ENCODE results near the gene NKRF. TPM values are rescaled to one million over a fixed set of nuclear protein-coding genes. Genes with fewer than 3 reads are reported as not detected.

Gene NKRF
- total RNA-seq, 1 donor from 2014 or later: 11.6 TPM

DNA sequence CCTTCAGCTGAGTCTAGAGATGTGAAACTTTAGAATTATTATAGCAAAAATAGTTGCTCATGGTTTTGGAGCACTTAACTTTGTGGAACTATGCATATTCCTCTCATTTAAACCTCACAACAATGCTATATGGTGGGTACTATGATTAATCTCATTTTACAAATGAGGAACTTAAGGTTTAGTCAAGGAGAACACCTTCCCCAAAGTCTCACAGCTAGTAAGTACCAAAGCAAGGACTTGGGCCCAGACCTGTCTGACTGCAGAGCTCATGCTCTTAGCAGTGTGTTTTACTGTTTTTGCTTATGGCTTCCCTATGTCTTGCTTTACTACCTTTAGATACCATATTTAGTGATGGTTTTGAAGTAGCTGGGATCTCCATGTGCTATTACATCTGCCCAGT, 26.8 kb downstream of the NKRF start:
- H2AFZ ChIP-seq (ENCODE audit: low read depth, low read length): no peak overlapping the region
- DNase-seq (ENCODE audit: low read depth) (no peak), FAIRE-seq (peak; percentile 43)
- Mint-ChIP-seq H3K27ac (ENCODE audit: unreplicated experiment) (no peak overlapping the region), H3K36me3 (ENCODE audit: low read depth, unreplicated experiment) (no peaks in the 10 kb centered on the region), H3K4me3 (ENCODE audit: unreplicated experiment) (no peak overlapping the region), H3K4me1 (ENCODE audit: low read depth, unreplicated experiment) (peaks cover 7% of the 10 kb centered on the region), H3K27me3 (ENCODE audit: low read depth, unreplicated experiment) (no peaks in the 10 kb centered on the region), H3K9me3 (ENCODE audit: unreplicated experiment) (no peaks in the 10 kb centered on the region)
- peaks cover 14% of the 10 kb centered on the region for H4K20me1 ChIP-seq (ENCODE audit: insufficient read depth, low read length)
- no peaks in the 10 kb centered on the region for H3K27me3 ChIP-seq (ENCODE audit: insufficient read depth, low read length)
- H3K79me2 ChIP-seq (ENCODE audit: insufficient read depth, low read length): peaks cover 24% of the 10 kb centered on the region
- no peak overlapping the region for H3K4me3 ChIP-seq (ENCODE audit: insufficient read depth, low read depth, low read length)
- H3K27ac ChIP-seq (ENCODE audit: low read depth, low read length): no peak overlapping the region
- H3K9ac ChIP-seq (ENCODE audit: low read length): no peak overlapping the region
- H3K4me1 ChIP-seq (ENCODE audit: insufficient read depth, low read length): no peaks in the 10 kb centered on the region
- H3K36me3 ChIP-seq (ENCODE audit: insufficient read depth, low read length): peaks cover 3% of the 10 kb centered on the region
- no peak overlapping the region for H3K4me2 ChIP-seq (ENCODE audit: low read length)
- H3K9me3 ChIP-seq (ENCODE audit: insufficient read depth, low read depth, low read length): no peaks in the 10 kb centered on the region
- no peak for TF ChIP-seq EZH2 (IDR thresholded peaks at IDR 0.05; ENCODE audit: insufficient read depth, low read length)
- TF ChIP-seq CTCF (IDR thresholded peaks at IDR 0.05; ENCODE audit: insufficient read depth, low read depth, low read length): no peak

- peak within 1 kb of the TSS; percentile 98 for H3K27ac Mint-ChIP-seq (ENCODE audit: unreplicated experiment)
- TF ChIP-seq EZH2 (IDR thresholded peaks at IDR 0.05; ENCODE audit: insufficient read depth, low read length): no peak
- no peak for TF ChIP-seq CTCF (IDR thresholded peaks at IDR 0.05; ENCODE audit: insufficient read depth, low read depth, low read length)
- Histone ChIP-seq H3K9ac (ENCODE audit: low read length) (peak within 1 kb of the TSS; percentile 91), H4K20me1 (ENCODE audit: insufficient read depth, low read length) (peaks cover 14% of the 10 kb centered on the region), H3K4me2 (ENCODE audit: low read length) (peak within 1 kb of the TSS; percentile 86), H3K4me1 (ENCODE audit: insufficient read depth, low read length) (no peaks in the 10 kb centered on the region), H3K4me3 (ENCODE audit: insufficient read depth, low read depth, low read length) (peak within 1 kb of the TSS; percentile 72), H3K9me3 (ENCODE audit: insufficient read depth, low read depth, low read length) (no peaks in the 10 kb centered on the region), H3K79me2 (ENCODE audit: insufficient read depth, low read length) (peaks cover 21% of the 10 kb centered on the region), H3K36me3 (ENCODE audit: insufficient read depth, low read length) (peaks cover 3% of the 10 kb centered on the region), H3K27ac (ENCODE audit: low read depth, low read length) (peak within 1 kb of the TSS; percentile 75), H2AFZ (ENCODE audit: low read depth, low read length) (peak within 1 kb of the TSS; percentile 60), H3K27me3 (ENCODE audit: insufficient read depth, low read length) (no peaks in the 10 kb centered on the region)
- H3K36me3 Mint-ChIP-seq (ENCODE audit: low read depth, unreplicated experiment): no peaks in the 10 kb centered on the region
- peak; percentile 66 for FAIRE-seq
- H3K4me1 Mint-ChIP-seq (ENCODE audit: low read depth, unreplicated experiment): peaks cover 7% of the 10 kb centered on the region
- peak; percentile 87 for DNase-seq (ENCODE audit: low read depth)
- H3K27me3 Mint-ChIP-seq (ENCODE audit: low read depth, unreplicated experiment): no peaks in the 10 kb centered on the region
- peak within 1 kb of the TSS; percentile 94 for H3K4me3 Mint-ChIP-seq (ENCODE audit: unreplicated experiment)
- no peaks in the 10 kb centered on the region for H3K9me3 Mint-ChIP-seq (ENCODE audit: unreplicated experiment)
Measured at GRCh38 chrX:119574394-119575266, 31.6 kb downstream of the NKRF start, which contains the start of gene UBE2A. UBE2A (plus strand) TSS chrX:119574563; CDS start chrX:119574712, 149 bp downstream.

Data from astrocyte (in vitro differentiated cells and primary cell).